HepG2 (cell line): ENCODE results near the gene NIT2. TPM values are rescaled to one million over a fixed set of nuclear protein-coding genes. Genes with fewer than 3 reads are reported as not detected.

Experiments
- HNRNPL ChIP-seq: fragments of 200-400 bp; formaldehyde crosslinking; IDR thresholded peaks from 2 replicates; pipeline ENCODE4 v1.6.1; 2017; ENCODE audit warnings: mild to moderate bottlenecking, low read depth, low read length
- HOXA5 ChIP-seq: sonication (generic); formaldehyde crosslinking; IDR thresholded peaks from 2 replicates; pipeline ENCODE4 v1.4.0; 2020; ENCODE audit warnings: missing genetic modification reagents
- LCORL ChIP-seq, 2 experiments: fragments of 450-650 bp in 1 of 2; sonication (generic) in 1 of 2; formaldehyde crosslinking in 1 of 2; IDR thresholded peaks; 2 replicates each; pipeline versions ENCODE4 v1.5.0 to v1.6.1; 2017 to 2020; ENCODE audit warnings: antibody characterized with exemption in 1 of 2, missing genetic modification reagents in 1 of 2
- NR2C2 ChIP-seq: sonication (generic); formaldehyde crosslinking; IDR thresholded peaks from 2 replicates; pipeline ENCODE4 v1.4.0; 2020; ENCODE audit warnings: missing genetic modification reagents, mild to moderate bottlenecking, moderate library complexity, borderline replicate concordance
- PITX1 ChIP-seq: sonication (generic); formaldehyde crosslinking; IDR thresholded peaks from 2 replicates; pipeline ENCODE4 v1.5.1; 2020; ENCODE audit warnings: mild to moderate bottlenecking, missing genetic modification reagents
- SKI ChIP-seq: fragments of 450-650 bp; IDR thresholded peaks from one replicate; pipeline ENCODE4 v1.6.1; 2018; ENCODE audit warnings: mild to moderate bottlenecking; ENCODE audit not compliant: partially characterized antibody
- TBX3 ChIP-seq: fragments of 450-650 bp; IDR thresholded peaks from 2 replicates; pipeline ENCODE4 v1.6.1; 2017; ENCODE audit warnings: antibody characterized with exemption, mild to moderate bottlenecking, inconsistent platforms, borderline replicate concordance
- ZKSCAN8 ChIP-seq: IDR thresholded peaks from 2 replicates; pipeline ENCODE4 v1.6.1; 2016; ENCODE audit warnings: borderline replicate concordance, missing genetic modification reagents, missing compliant biosample characterization
- ZMYM2 ChIP-seq: sonication (generic); formaldehyde crosslinking; IDR thresholded peaks from 2 replicates; pipeline ENCODE4 v1.8.0; 2022; ENCODE audit warnings: mild to moderate bottlenecking, missing genetic modification reagents
- ZNF138 ChIP-seq: sonication (generic); formaldehyde crosslinking; IDR thresholded peaks from 2 replicates; pipeline ENCODE4 v1.5.0; 2020; ENCODE audit warnings: mild to moderate bottlenecking, low read depth, missing genetic modification reagents
- ZNF430 ChIP-seq: sonication (generic); formaldehyde crosslinking; IDR thresholded peaks from 2 replicates; pipeline ENCODE4 v1.9.0; 2021; ENCODE audit warnings: mild to moderate bottlenecking, missing genetic modification reagents
- ZNF644 ChIP-seq: IDR thresholded peaks from 2 replicates; pipeline ENCODE4 v1.6.1; 2016; ENCODE audit warnings: low read depth
- ZNF883 ChIP-seq: sonication (generic); formaldehyde crosslinking; IDR thresholded peaks from 2 replicates; pipeline ENCODE4 v1.5.1; 2020; ENCODE audit warnings: mild to moderate bottlenecking, missing genetic modification reagents; ENCODE audit errors: not compliant biosample characterization
- polyA plus RNA-seq, 8 experiments: library from polyadenylated mRNA; depleted of rRNA in 3 of 8; stranded (reverse) in 7 of 8; unstranded in 1 of 8; fragments of >200 nt; fragmentation: Illumina TruSeq in 4 of 8; extraction: Trizol in 4 of 8; gene quantifications; 2 replicates each; pipeline versions ENCODE4 v1.2.1 to v1.2.3, GENCODE V29; 2011 to 2016; ENCODE audit warnings: low read depth in 4 of 8, missing spikeins in 1 of 8, mixed read lengths in 1 of 8; ENCODE audit not compliant: insufficient read depth in 1 of 8
- total RNA-seq, 5 experiments: library from RNA; depleted of rRNA; stranded (reverse); fragments of >200 nt; fragmentation: Illumina TruSeq; extraction: Trizol; gene quantifications; 2 replicates each; pipeline ENCODE4 v1.2.3, GENCODE V29; 2016; ENCODE audit warnings: low read depth in 1 of 5
- TF ChIP-seq, protein P1 (sequence below), 2 experiments: sonication (generic) in 1 of 2; formaldehyde crosslinking in 1 of 2; IDR thresholded peaks; 2 replicates each; pipeline versions ENCODE4 v1.4.0 to v1.6.1; 2018 to 2020; ENCODE audit warnings: missing genetic modification reagents in 2 of 2, borderline replicate concordance in 1 of 2, low read depth in 1 of 2, mild to moderate bottlenecking in 1 of 2, missing biosample characterization in 1 of 2
- TF ChIP-seq, protein P2 (sequence below): sonication (generic); formaldehyde crosslinking; IDR thresholded peaks from 2 replicates; pipeline ENCODE4 v1.4.0; 2020; ENCODE audit warnings: missing genetic modification reagents, low read depth, mild to moderate bottlenecking, borderline replicate concordance
- TF ChIP-seq, protein P3 (sequence below): sonication (generic); formaldehyde crosslinking; IDR thresholded peaks from 2 replicates; pipeline ENCODE4 v1.4.0; 2020; ENCODE audit warnings: missing genetic modification reagents
- TF ChIP-seq, protein P4 (sequence below): sonication (generic); formaldehyde crosslinking; IDR thresholded peaks from 2 replicates; pipeline ENCODE4 v1.9.0; 2021; ENCODE audit warnings: missing genetic modification reagents, borderline replicate concordance
- TF ChIP-seq, protein P5 (sequence below): sonication (generic); formaldehyde crosslinking; IDR thresholded peaks from 2 replicates; pipeline ENCODE4 v1.8.1; 2023; ENCODE audit warnings: mild to moderate bottlenecking, missing genetic modification reagents
- TF ChIP-seq, protein P6 (sequence below): sonication (generic); formaldehyde crosslinking; IDR thresholded peaks from 2 replicates; pipeline ENCODE4 v1.8.1; 2022; ENCODE audit warnings: mild to moderate bottlenecking, missing genetic modification reagents

NIT2 gene
- total and polyA plus RNA-seq, 2 of the 13 experiments (the other 11 are each of a cell fraction or from before 2014, with no cell fraction given), result 43.4 to 49.1 TPM

DNA sequence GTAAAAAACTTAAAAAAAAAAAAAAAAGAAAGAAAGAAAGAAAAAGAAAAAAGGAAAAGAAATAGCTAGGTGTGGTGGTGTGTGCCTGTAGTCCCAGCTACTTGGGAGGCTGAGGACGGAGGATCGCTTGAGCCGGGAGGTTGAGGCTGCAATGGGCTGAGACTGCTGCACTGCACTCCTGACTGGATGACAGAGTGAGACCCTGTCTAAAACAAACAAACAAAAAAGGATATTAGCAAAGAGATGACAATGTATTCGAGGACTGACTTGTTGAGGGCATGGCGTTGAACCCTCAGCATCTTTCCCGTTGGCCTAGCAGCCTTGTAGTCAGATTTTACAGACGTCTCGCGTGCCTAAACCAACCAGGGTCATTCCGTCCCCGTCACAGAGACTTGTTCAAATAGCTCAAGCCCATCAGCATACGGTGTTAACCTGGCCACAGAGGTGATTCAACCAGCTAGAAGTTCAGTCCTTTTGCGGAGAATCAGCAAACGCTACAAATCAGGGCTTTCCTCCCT lies 528 bp upstream of the NIT2 start (continued):
- TF ChIP-seq, protein P1, sequence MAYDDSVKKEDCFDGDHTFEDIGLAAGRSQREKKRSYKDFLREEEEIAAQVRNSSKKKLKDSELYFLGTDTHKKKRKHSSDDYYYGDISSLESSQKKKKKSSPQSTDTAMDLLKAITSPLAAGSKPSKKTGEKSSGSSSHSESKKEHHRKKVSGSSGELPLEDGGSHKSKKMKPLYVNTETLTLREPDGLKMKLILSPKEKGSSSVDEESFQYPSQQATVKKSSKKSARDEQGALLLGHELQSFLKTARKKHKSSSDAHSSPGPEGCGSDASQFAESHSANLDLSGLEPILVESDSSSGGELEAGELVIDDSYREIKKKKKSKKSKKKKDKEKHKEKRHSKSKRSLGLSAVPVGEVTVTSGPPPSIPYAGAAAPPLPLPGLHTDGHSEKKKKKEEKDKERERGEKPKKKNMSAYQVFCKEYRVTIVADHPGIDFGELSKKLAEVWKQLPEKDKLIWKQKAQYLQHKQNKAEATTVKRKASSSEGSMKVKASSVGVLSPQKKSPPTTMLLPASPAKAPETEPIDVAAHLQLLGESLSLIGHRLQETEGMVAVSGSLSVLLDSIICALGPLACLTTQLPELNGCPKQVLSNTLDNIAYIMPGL (CRISPR knock-in tag; IDR thresholded peaks at IDR 0.05; ENCODE audit: borderline replicate concordance in 1 of 2, low read depth in 1 of 2), result 0 out of 4 replicates have a peak, but pooled peaks of 1 of the 2 experiments have one; percentile 22
- TF ChIP-seq NR2C2 (CRISPR knock-in tag) (no peak), ZMYM2 (CRISPR knock-in tag) (0 out of 2 replicates have a peak, but pooled peaks have one; percentile 54), HNRNPL (no peak), LCORL (IDR thresholded peaks at IDR 0.05) (no peak), LCORL (CRISPR knock-in tag; IDR thresholded peaks at IDR 0.05) (peak; percentile 40; the same call in 1 of the 2 replicates), ZNF138 (CRISPR knock-in tag) (no peak), ZKSCAN8 (no peak), SKI (no peak), ZNF430 (CRISPR knock-in tag) (no peak), TBX3 (peak; percentile 16; the same call in 1 of the 2 replicates), ZNF883 (no peak), ZNF644 (no peak), PITX1 (CRISPR knock-in tag) (no peak), HOXA5 (CRISPR knock-in tag) (no peak)
- TF ChIP-seq, protein P2, sequence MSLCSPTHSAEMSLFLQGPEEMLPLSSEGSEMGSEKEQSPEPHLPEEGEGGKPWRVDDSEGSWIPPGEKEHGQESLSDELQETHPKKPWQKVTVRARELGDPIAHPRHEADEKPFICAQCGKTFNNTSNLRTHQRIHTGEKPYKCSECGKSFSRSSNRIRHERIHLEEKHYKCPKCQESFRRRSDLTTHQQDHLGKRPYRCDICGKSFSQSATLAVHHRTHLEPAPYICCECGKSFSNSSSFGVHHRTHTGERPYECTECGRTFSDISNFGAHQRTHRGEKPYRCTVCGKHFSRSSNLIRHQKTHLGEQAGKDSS (CRISPR knock-in tag), result no peak
- TF ChIP-seq, protein P3, sequence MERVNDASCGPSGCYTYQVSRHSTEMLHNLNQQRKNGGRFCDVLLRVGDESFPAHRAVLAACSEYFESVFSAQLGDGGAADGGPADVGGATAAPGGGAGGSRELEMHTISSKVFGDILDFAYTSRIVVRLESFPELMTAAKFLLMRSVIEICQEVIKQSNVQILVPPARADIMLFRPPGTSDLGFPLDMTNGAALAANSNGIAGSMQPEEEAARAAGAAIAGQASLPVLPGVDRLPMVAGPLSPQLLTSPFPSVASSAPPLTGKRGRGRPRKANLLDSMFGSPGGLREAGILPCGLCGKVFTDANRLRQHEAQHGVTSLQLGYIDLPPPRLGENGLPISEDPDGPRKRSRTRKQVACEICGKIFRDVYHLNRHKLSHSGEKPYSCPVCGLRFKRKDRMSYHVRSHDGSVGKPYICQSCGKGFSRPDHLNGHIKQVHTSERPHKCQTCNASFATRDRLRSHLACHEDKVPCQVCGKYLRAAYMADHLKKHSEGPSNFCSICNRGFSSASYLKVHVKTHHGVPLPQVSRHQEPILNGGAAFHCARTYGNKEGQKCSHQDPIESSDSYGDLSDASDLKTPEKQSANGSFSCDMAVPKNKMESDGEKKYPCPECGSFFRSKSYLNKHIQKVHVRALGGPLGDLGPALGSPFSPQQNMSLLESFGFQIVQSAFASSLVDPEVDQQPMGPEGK (CRISPR knock-in tag), result no peak
- TF ChIP-seq, protein P4, sequence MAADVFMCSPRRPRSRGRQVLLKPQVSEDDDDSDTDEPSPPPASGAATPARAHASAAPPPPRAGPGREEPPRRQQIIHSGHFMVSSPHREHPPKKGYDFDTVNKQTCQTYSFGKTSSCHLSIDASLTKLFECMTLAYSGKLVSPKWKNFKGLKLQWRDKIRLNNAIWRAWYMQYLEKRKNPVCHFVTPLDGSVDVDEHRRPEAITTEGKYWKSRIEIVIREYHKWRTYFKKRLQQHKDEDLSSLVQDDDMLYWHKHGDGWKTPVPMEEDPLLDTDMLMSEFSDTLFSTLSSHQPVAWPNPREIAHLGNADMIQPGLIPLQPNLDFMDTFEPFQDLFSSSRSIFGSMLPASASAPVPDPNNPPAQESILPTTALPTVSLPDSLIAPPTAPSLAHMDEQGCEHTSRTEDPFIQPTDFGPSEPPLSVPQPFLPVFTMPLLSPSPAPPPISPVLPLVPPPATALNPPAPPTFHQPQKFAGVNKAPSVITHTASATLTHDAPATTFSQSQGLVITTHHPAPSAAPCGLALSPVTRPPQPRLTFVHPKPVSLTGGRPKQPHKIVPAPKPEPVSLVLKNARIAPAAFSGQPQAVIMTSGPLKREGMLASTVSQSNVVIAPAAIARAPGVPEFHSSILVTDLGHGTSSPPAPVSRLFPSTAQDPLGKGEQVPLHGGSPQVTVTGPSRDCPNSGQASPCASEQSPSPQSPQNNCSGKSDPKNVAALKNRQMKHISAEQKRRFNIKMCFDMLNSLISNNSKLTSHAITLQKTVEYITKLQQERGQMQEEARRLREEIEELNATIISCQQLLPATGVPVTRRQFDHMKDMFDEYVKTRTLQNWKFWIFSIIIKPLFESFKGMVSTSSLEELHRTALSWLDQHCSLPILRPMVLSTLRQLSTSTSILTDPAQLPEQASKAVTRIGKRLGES, result 0 out of 2 replicates have a peak, but pooled peaks have one; percentile 31
- TF ChIP-seq, protein P5, sequence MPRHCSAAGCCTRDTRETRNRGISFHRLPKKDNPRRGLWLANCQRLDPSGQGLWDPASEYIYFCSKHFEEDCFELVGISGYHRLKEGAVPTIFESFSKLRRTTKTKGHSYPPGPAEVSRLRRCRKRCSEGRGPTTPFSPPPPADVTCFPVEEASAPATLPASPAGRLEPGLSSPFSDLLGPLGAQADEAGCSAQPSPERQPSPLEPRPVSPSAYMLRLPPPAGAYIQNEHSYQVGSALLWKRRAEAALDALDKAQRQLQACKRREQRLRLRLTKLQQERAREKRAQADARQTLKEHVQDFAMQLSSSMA, result peak; percentile 12; the same call in 1 of the 2 replicates
- TF ChIP-seq, protein P6, sequence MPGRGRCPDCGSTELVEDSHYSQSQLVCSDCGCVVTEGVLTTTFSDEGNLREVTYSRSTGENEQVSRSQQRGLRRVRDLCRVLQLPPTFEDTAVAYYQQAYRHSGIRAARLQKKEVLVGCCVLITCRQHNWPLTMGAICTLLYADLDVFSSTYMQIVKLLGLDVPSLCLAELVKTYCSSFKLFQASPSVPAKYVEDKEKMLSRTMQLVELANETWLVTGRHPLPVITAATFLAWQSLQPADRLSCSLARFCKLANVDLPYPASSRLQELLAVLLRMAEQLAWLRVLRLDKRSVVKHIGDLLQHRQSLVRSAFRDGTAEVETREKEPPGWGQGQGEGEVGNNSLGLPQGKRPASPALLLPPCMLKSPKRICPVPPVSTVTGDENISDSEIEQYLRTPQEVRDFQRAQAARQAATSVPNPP (CRISPR knock-in tag), result no peak
